Right atrium auricular region (tissue), 2 donors: ENCODE results near the gene RAB44. TPM values are rescaled to one million over a fixed set of nuclear protein-coding genes. Genes with fewer than 3 reads are reported as not detected.
"Not testable (repeated sequence)": the region's sequence is repeated elsewhere in the genome, so short reads cannot be mapped to it uniquely, and the experiment has no call there.

Experiments used
- DNase-seq: peaks from one replicate; pipeline ENCODE4 v3.0.0-alpha.2; 2019; ENCODE audit warnings: low spot score
- H3K27ac ChIP-seq, 2 donors: fragments of 200-600 bp; sonication (generic); 1 replicate in 1 of 2; 2 replicates in 1 of 2; pipeline ENCODE4 v1.5.1; 2016 to 2019
- H3K27me3 ChIP-seq, 2 donors: fragments of 200-600 bp; sonication (generic); one replicate each; pipeline versions ENCODE4 v1.5.1 to v1.6.0; 2017 to 2019
- H3K36me3 ChIP-seq: fragments of 200-600 bp; sonication (generic); one replicate; pipeline ENCODE4 v1.5.1; 2016
- H3K4me1 ChIP-seq, 2 donors: fragments of 200-600 bp; sonication (generic); one replicate each; pipeline versions ENCODE4 v1.5.1 to v1.6.0; 2017 to 2019
- H3K4me3 ChIP-seq, 2 donors: fragments of 200-600 bp; sonication (generic); 1 replicate in 1 of 2; 2 replicates in 1 of 2; pipeline ENCODE4 v1.5.1; 2017 to 2019; ENCODE audit warnings: mild to moderate bottlenecking in 1 of 2, moderate library complexity in 1 of 2
- H3K9me3 ChIP-seq, 2 donors: fragments of 200-600 bp; sonication (generic); one replicate each; pipeline ENCODE4 v1.5.1; 2019
- CTCF ChIP-seq, 2 donors: fragments of 200-600 bp; sonication (generic); IDR thresholded peaks; one replicate each; pipeline ENCODE4 v1.5.1; 2019; ENCODE audit warnings: antibody characterized with exemption in 2 of 2
- total RNA-seq, 2 donors: library from RNA; depleted of rRNA; stranded (reverse); fragments of >200 nt; gene quantifications; one replicate each; pipeline ENCODE4 v1.1.0, GENCODE V29; 2016

The RAB44 gene
- under 1 TPM in 1 of 2 donors, not detected in 1; 0.12 TPM for total RNA-seq

- no peak for TF ChIP-seq CTCF (IDR thresholded peaks at IDR 0.05)
- H3K27me3 ChIP-seq: no peaks in the 10 kb centered on the region
- no peak for DNase-seq
- no peak within 1 kb of the TSS for H3K27ac ChIP-seq
- no peaks in the 10 kb centered on the region for H3K9me3 ChIP-seq
- peaks cover 0 to 10% of the 10 kb centered on the region in 2 donors for H3K4me1 ChIP-seq
- H3K4me3 ChIP-seq: no peak within 1 kb of the TSS
- no peaks in the 10 kb centered on the region for H3K36me3 ChIP-seq
These were observed at the start of gene RAB44 for GRCh38 chr6:36697481-36697903. Gene RAB44, plus strand, starts transcription at chr6:36697826. Its CDS starts 6,410 bp downstream, at chr6:36704236.

- no peak overlapping the region for H3K4me3 ChIP-seq
- DNase-seq: no peak
- no peaks in the 10 kb centered on the region for H3K27me3 ChIP-seq
- no peak for TF ChIP-seq CTCF (IDR thresholded peaks at IDR 0.05)
- no peaks in the 10 kb centered on the region for H3K9me3 ChIP-seq
- no peak overlapping the region for H3K27ac ChIP-seq
- H3K4me1 ChIP-seq: no peaks in the 10 kb centered on the region
- H3K36me3 ChIP-seq: no peaks in the 10 kb centered on the region
These were observed 48.5 kb upstream of the RAB44 start for GRCh38 chr6:36649086-36649485.

- H3K27ac ChIP-seq: no peak overlapping the region
- no peaks in the 10 kb centered on the region for H3K27me3 ChIP-seq
- no peak for TF ChIP-seq CTCF (IDR thresholded peaks at IDR 0.05)
- no peaks in the 10 kb centered on the region for H3K9me3 ChIP-seq
- H3K4me1 ChIP-seq: no peaks in the 10 kb centered on the region
- no peaks in the 10 kb centered on the region for H3K36me3 ChIP-seq
- no peak for DNase-seq
- H3K4me3 ChIP-seq: no peak overlapping the region
These were observed 47.7 kb upstream of the RAB44 start for GRCh38 chr6:36649701-36650484.

GRCh38 chr6:36650848-36651478 lies 46.7 kb upstream of the RAB44 start:
- no peak for TF ChIP-seq CTCF (IDR thresholded peaks at IDR 0.05)
- Histone ChIP-seq H3K27me3 (no peaks in the 10 kb centered on the region), H3K9me3 (no peaks in the 10 kb centered on the region), H3K4me3 (no peak overlapping the region), H3K36me3 (no peaks in the 10 kb centered on the region), H3K4me1 (no peaks in the 10 kb centered on the region), H3K27ac (no peak overlapping the region)
- DNase-seq: no peak

- TF ChIP-seq CTCF (IDR thresholded peaks at IDR 0.05): no peak
- H3K4me3 ChIP-seq: no peak overlapping the region
These were observed 45.8 kb upstream of the RAB44 start for GRCh38 chr6:36651659-36652379.

GRCh38 chr6:36654469-36654868 lies 43.2 kb upstream of the RAB44 start:
- not testable (repeated sequence) for H3K36me3 ChIP-seq, H3K27ac ChIP-seq, H3K27me3 ChIP-seq, H3K9me3 ChIP-seq, H3K4me3 ChIP-seq, DNase-seq, H3K4me1 ChIP-seq

More at GRCh38 chr6:36651659-36652379, 45.8 kb upstream of the RAB44 start:
- H3K27ac ChIP-seq: no peak overlapping the region
- no peak for DNase-seq
- no peaks in the 10 kb centered on the region for H3K27me3 ChIP-seq
- no peaks in the 10 kb centered on the region for H3K9me3 ChIP-seq
- no peaks in the 10 kb centered on the region for H3K36me3 ChIP-seq
- H3K4me1 ChIP-seq: no peaks in the 10 kb centered on the region
